CD4-positive, alpha-beta T cell (primary cell): ENCODE data around the gene LAMA2. TPM values are rescaled to one million over a fixed set of nuclear protein-coding genes. Genes with fewer than 3 reads are reported as not detected.

Source experiments
- ATAC-seq: fragments of 200-7000 bp; cut with Tn5 transposase; one replicate; pipeline ENCODE4 v1.10.0; 2022; ENCODE audit warnings: mild to moderate bottlenecking; ENCODE audit not compliant: poor library complexity
- CTCF ChIA-PET: fragments of 350-600 bp; sonication (Branson Sonifier 250); formaldehyde crosslinking; loops from one replicate; lab custom pipeline; 2021; ENCODE audit warnings: antibody characterized with exemption, inconsistent platforms; lab: Charles Lee
- POLR2A ChIA-PET: fragments of 350-600 bp; sonication (Branson Sonifier 250); formaldehyde crosslinking; loops from one replicate; lab custom pipeline; 2021; ENCODE audit warnings: antibody characterized with exemption, inconsistent platforms; lab: Charles Lee
- DNase-seq, 14 experiments: peaks; one replicate each; pipeline ENCODE4 v3.0.0-alpha.2; 2013 to 2020; ENCODE audit warnings: mixed read lengths in 2 of 14
- H3K27ac ChIP-seq, 2 donors: one replicate each; pipeline versions ENCODE4 v1.5.1 to v1.7.0; 2013; ENCODE audit warnings: low read length in 2 of 2, low read depth in 1 of 2, mild to moderate bottlenecking in 1 of 2
- H3K27me3 ChIP-seq, 2 experiments: 1 replicate in 1 of 2; 2 replicates in 1 of 2; pipeline versions ENCODE4 v1.6.1 to v1.7.0; 2013; ENCODE audit warnings: low read length in 2 of 2, control low read depth in 1 of 2, mild to moderate bottlenecking in 1 of 2, moderate library complexity in 1 of 2; ENCODE audit not compliant: insufficient read depth in 2 of 2, control insufficient read depth in 1 of 2
- H3K36me3 ChIP-seq: one replicate; pipeline ENCODE4 v1.6.1; 2013; ENCODE audit warnings: low read length, control low read depth; ENCODE audit not compliant: insufficient read depth
- H3K4me1 ChIP-seq: one replicate; pipeline ENCODE4 v1.6.1; 2013; ENCODE audit warnings: low read length, control low read depth; ENCODE audit not compliant: insufficient read depth
- H3K4me3 ChIP-seq: one replicate; pipeline ENCODE4 v1.5.1; 2013; ENCODE audit warnings: mild to moderate bottlenecking, low read length, moderate library complexity
- H3K9me3 ChIP-seq, 2 experiments: 1 replicate in 1 of 2; 2 replicates in 1 of 2; pipeline versions ENCODE4 v1.6.1 to v1.7.0; 2013; ENCODE audit warnings: low read length in 2 of 2, mild to moderate bottlenecking in 2 of 2, control low read depth in 1 of 2, moderate library complexity in 1 of 2; ENCODE audit not compliant: control insufficient read depth in 1 of 2, insufficient read depth in 1 of 2
- H3K27ac Mint-ChIP-seq: one replicate; pipeline ENCODE4 v1.8.0; 2020; ENCODE audit warnings: mixed read lengths
- H3K27me3 Mint-ChIP-seq: one replicate; pipeline ENCODE4 v1.8.0; 2021; ENCODE audit warnings: mixed read lengths
- H3K36me3 Mint-ChIP-seq: one replicate; pipeline ENCODE4 v1.8.0; 2021; ENCODE audit warnings: low read depth, mixed read lengths
- H3K4me1 Mint-ChIP-seq: one replicate; pipeline ENCODE4 v1.8.0; 2021; ENCODE audit warnings: low read depth, mixed read lengths
- H3K4me3 Mint-ChIP-seq: one replicate; pipeline ENCODE4 v1.8.0; 2020; ENCODE audit warnings: mild to moderate bottlenecking, mixed read lengths
- H3K9me3 Mint-ChIP-seq: one replicate; pipeline ENCODE4 v1.8.0; 2020; ENCODE audit warnings: mixed read lengths
- CTCF ChIP-seq: fragments of 200-600 bp; IDR thresholded peaks from one replicate; pipeline ENCODE4 v1.8.0; 2022; ENCODE audit warnings: antibody characterized with exemption, mild to moderate bottlenecking
- intact Hi-C, 2 experiments: fragments of 100-400 bp; cut with DNase I in 1 of 2; cut with micrococcal nuclease in 1 of 2; formaldehyde crosslinking; loops; one replicate each; pipeline versions ENCODE4 v1.15.1 to v1.9.0; 2023 to 2025; cut with DNase I, micrococcal nuclease
- total RNA-seq, 174 experiments: library from RNA in 2 of 174; stranded (reverse) in 2 of 174; gene quantifications; one replicate each; pipeline ENCODE4 v1.2.3 and lab custom pipeline; 2021 to 2026

LAMA2 gene
- total RNA-seq, 2 experiments from 2014 or later: 0.05 to 0.06 TPM

- Histone ChIP-seq H3K9me3 (no peaks in the 10 kb centered on the region), H3K36me3 (no peaks in the 10 kb centered on the region), H3K4me3 (no peak overlapping the region), H3K27me3 (no peaks in the 10 kb centered on the region), H3K27ac (no peak overlapping the region), H3K4me1 (no peaks in the 10 kb centered on the region)
- POLR2A ChIA-PET: no interaction called here
- DNase-seq (no peak), ATAC-seq (no peak)
- TF ChIP-seq CTCF: no peak
- CTCF ChIA-PET: no interaction called here
- H3K4me1 Mint-ChIP-seq: no peaks in the 10 kb centered on the region
- no peak overlapping the region for H3K4me3 Mint-ChIP-seq
- H3K27me3 Mint-ChIP-seq: no peaks in the 10 kb centered on the region
- H3K27ac Mint-ChIP-seq: no peak overlapping the region
- H3K36me3 Mint-ChIP-seq: no peaks in the 10 kb centered on the region
- H3K9me3 Mint-ChIP-seq: no peaks in the 10 kb centered on the region
- intact Hi-C loops: no loop called here
These were observed 215.2 kb downstream of the LAMA2 start for GRCh38 chr6:129098061-129098553.

GRCh38 chr6:129099696-129100095 is 216.8 kb downstream of the LAMA2 start:
- Histone ChIP-seq H3K4me3 (no peak overlapping the region), H3K36me3 (no peaks in the 10 kb centered on the region), H3K27me3 (no peaks in the 10 kb centered on the region), H3K4me1 (no peaks in the 10 kb centered on the region), H3K27ac (no peak overlapping the region), H3K9me3 (no peaks in the 10 kb centered on the region)
- Mint-ChIP-seq H3K36me3 (no peaks in the 10 kb centered on the region), H3K27me3 (no peaks in the 10 kb centered on the region), H3K9me3 (no peaks in the 10 kb centered on the region), H3K4me1 (no peaks in the 10 kb centered on the region), H3K27ac (no peak overlapping the region), H3K4me3 (no peak overlapping the region)
- intact Hi-C loops: no loop called here
- ChIA-PET CTCF (no interaction called here), POLR2A (no interaction called here)
- DNase-seq (no peak), ATAC-seq (no peak)
- TF ChIP-seq CTCF: no peak

- no peaks in the 10 kb centered on the region for H3K4me1 Mint-ChIP-seq
These were observed 217.2 kb downstream of the LAMA2 start for GRCh38 chr6:129100164-129100563.

More at GRCh38 chr6:129100164-129100563, 217.2 kb downstream of the LAMA2 start:
- no peak overlapping the region for H3K4me3 Mint-ChIP-seq
- no peaks in the 10 kb centered on the region for H3K9me3 Mint-ChIP-seq
- H3K36me3 ChIP-seq: no peaks in the 10 kb centered on the region
- no peak overlapping the region for H3K27ac Mint-ChIP-seq
- ChIA-PET POLR2A (no interaction called here), CTCF (no interaction called here)
- intact Hi-C loops: no loop called here
- H3K36me3 Mint-ChIP-seq: no peaks in the 10 kb centered on the region
- ATAC-seq (no peak), DNase-seq (no peak)
- H3K4me1 ChIP-seq: no peaks in the 10 kb centered on the region
- no peaks in the 10 kb centered on the region for H3K27me3 Mint-ChIP-seq
- TF ChIP-seq CTCF: no peak
- no peaks in the 10 kb centered on the region for H3K27me3 ChIP-seq
- H3K9me3 ChIP-seq: no peaks in the 10 kb centered on the region
- H3K4me3 ChIP-seq: no peak overlapping the region
- H3K27ac ChIP-seq: no peak overlapping the region
